SK-N-SH treated with all-trans-retinoic acid at 6 μM for 48 hours (cell line): ENCODE data around the gene CRYGB.

Source experiments
- CSDC2 ChIP-seq: fragments of 250-450 bp; sonication (Bioruptor Pico); IDR thresholded peaks from 2 replicates; pipeline ENCODE4 v1.5.0; 2020; ENCODE audit warnings: mild to moderate bottlenecking, moderate library complexity
- GLIS3 ChIP-seq: fragments of 250-450 bp; sonication (Bioruptor Pico); IDR thresholded peaks from 2 replicates; pipeline ENCODE4 v1.5.0; 2020; ENCODE audit warnings: mild to moderate bottlenecking, moderate library complexity
- PATZ1 ChIP-seq: fragments of 250-450 bp; sonication (Bioruptor Pico); IDR thresholded peaks from 2 replicates; pipeline ENCODE4 v1.8.0; 2020; ENCODE audit warnings: mild to moderate bottlenecking, moderate library complexity, borderline replicate concordance
- TOX ChIP-seq: fragments of 250-450 bp; sonication (Bioruptor Pico); IDR thresholded peaks from 2 replicates; pipeline ENCODE4 v1.8.0; 2021; ENCODE audit warnings: mild to moderate bottlenecking, moderate library complexity, borderline replicate concordance
- ZFP3 ChIP-seq: fragments of 250-450 bp; sonication (Bioruptor Pico); IDR thresholded peaks from 2 replicates; pipeline ENCODE4 v1.5.0; 2020; ENCODE audit warnings: mild to moderate bottlenecking, moderate library complexity

- TF ChIP-seq PATZ1 (CRISPR knock-in tag) (no peak), ZFP3 (CRISPR knock-in tag) (no peak), CSDC2 (CRISPR knock-in tag) (no peak), GLIS3 (CRISPR knock-in tag) (no peak), TOX (no peak)
These were observed 36.9 kb upstream of the CRYGB start for GRCh38 chr2:208182835-208183234.
